Activated T-helper 2 cell treated with anti-CD3 and anti-CD28 coated beads, Interferon-gamma antibody, Interleukin-2, Interleukin-4, amounts not matched to agents 10 μg/mL and 5 μg/mL and 100 μg/mL, durations not matched to agents 14 hours and 24 hours and 36 hours (primary cell): ENCODE data around the gene ZFYVE21. TPM values are rescaled to one million over a fixed set of nuclear protein-coding genes. Genes with fewer than 3 reads are reported as not detected.

Experiments
- DNase-seq: peaks from one replicate; pipeline ENCODE4 v3.0.0; 2021; ENCODE audit warnings: low spot score
- H3K27ac Mint-ChIP-seq: one replicate; pipeline ENCODE4 v1.8.0; 2021; ENCODE audit warnings: mixed read lengths
- H3K27me3 Mint-ChIP-seq: one replicate; pipeline ENCODE4 v1.8.0; 2021; ENCODE audit warnings: low read depth, mixed read lengths
- H3K36me3 Mint-ChIP-seq: one replicate; pipeline ENCODE4 v1.8.0; 2021; ENCODE audit warnings: low read depth, mixed read lengths
- H3K4me1 Mint-ChIP-seq: one replicate; pipeline ENCODE4 v1.8.0; 2021; ENCODE audit warnings: low read depth, mixed read lengths
- H3K4me3 Mint-ChIP-seq: one replicate; pipeline ENCODE4 v1.8.0; 2021; ENCODE audit warnings: low read depth, mild to moderate bottlenecking, moderate library complexity, mixed read lengths
- H3K9me3 Mint-ChIP-seq: one replicate; pipeline ENCODE4 v1.8.0; 2021; ENCODE audit warnings: mixed read lengths
- intact Hi-C: fragments of 100-400 bp; cut with micrococcal nuclease; formaldehyde crosslinking; loops from one replicate; pipeline ENCODE4 v1.15.1; 2023
- total RNA-seq: library from RNA; stranded (reverse); gene quantifications from 2 replicates; pipeline ENCODE4 v1.2.3, GENCODE V29; 2022

The ZFYVE21 gene
- total RNA-seq, 1 donor from 2014 or later, result 27.5 TPM

GRCh38 chr14:103741876-103742275 lies 26.3 kb downstream of the ZFYVE21 start:
- intact Hi-C loops, result no loop called here
- DNase-seq, result no peak
- Mint-ChIP-seq H3K27me3 (no peaks in the 10 kb centered on the region), H3K4me3 (no peak overlapping the region), H3K9me3 (no peaks in the 10 kb centered on the region), H3K36me3 (no peaks in the 10 kb centered on the region), H3K27ac (no peak overlapping the region), H3K4me1 (no peaks in the 10 kb centered on the region)

- Mint-ChIP-seq H3K4me3 (no peak overlapping the region), H3K9me3 (no peaks in the 10 kb centered on the region), H3K36me3 (no peaks in the 10 kb centered on the region), H3K27ac (no peak overlapping the region), H3K27me3 (no peaks in the 10 kb centered on the region), H3K4me1 (no peaks in the 10 kb centered on the region)
- no peak for DNase-seq
- intact Hi-C loops, result no loop called here
These were observed 27.1 kb downstream of the ZFYVE21 start for GRCh38 chr14:103742499-103743255.

GRCh38 chr14:103743691-103744090 lies 28.1 kb downstream of the ZFYVE21 start:
- intact Hi-C loops, result no loop called here
- no peak overlapping the region for H3K27ac Mint-ChIP-seq

GRCh38 chr14:103744621-103745395 lies 29.2 kb downstream of the ZFYVE21 start:
- Mint-ChIP-seq H3K4me3 (no peak overlapping the region), H3K27me3 (no peaks in the 10 kb centered on the region), H3K36me3 (no peaks in the 10 kb centered on the region), H3K4me1 (peaks cover 6% of the 10 kb centered on the region), H3K9me3 (no peaks in the 10 kb centered on the region), H3K27ac (no peak overlapping the region)
- intact Hi-C loops, result no loop called here
- no peak for DNase-seq

More at GRCh38 chr14:103743691-103744090, 28.1 kb downstream of the ZFYVE21 start:
- Mint-ChIP-seq H3K27me3 (no peaks in the 10 kb centered on the region), H3K9me3 (no peaks in the 10 kb centered on the region), H3K36me3 (no peaks in the 10 kb centered on the region), H3K4me1 (peaks cover 6% of the 10 kb centered on the region), H3K4me3 (no peak overlapping the region)
- DNase-seq, result no peak

- no peaks in the 10 kb centered on the region for H3K9me3 Mint-ChIP-seq
- no peaks in the 10 kb centered on the region for H3K27me3 Mint-ChIP-seq
- no peaks in the 10 kb centered on the region for H3K36me3 Mint-ChIP-seq
- peaks cover 6% of the 10 kb centered on the region for H3K4me1 Mint-ChIP-seq
- H3K27ac Mint-ChIP-seq, result no peak overlapping the region
- intact Hi-C loops, result no loop called here
- no peak overlapping the region for H3K4me3 Mint-ChIP-seq
- DNase-seq, result no peak
These were observed 29.8 kb downstream of the ZFYVE21 start for GRCh38 chr14:103745424-103745823.

GRCh38 chr14:103746701-103747100 lies 31.1 kb downstream of the ZFYVE21 start:
- intact Hi-C loops, result no loop called here
- no peak overlapping the region for H3K27ac Mint-ChIP-seq
- no peaks in the 10 kb centered on the region for H3K9me3 Mint-ChIP-seq

GRCh38 chr14:103748534-103748857 lies 32.9 kb downstream of the ZFYVE21 start:
- Mint-ChIP-seq H3K9me3 (no peaks in the 10 kb centered on the region), H3K36me3 (no peaks in the 10 kb centered on the region), H3K4me1 (peaks cover 6% of the 10 kb centered on the region), H3K27ac (no peak overlapping the region), H3K4me3 (no peak overlapping the region), H3K27me3 (no peaks in the 10 kb centered on the region)
- intact Hi-C loops, result no loop called here
- no peak for DNase-seq

More at GRCh38 chr14:103746701-103747100, 31.1 kb downstream of the ZFYVE21 start:
- peaks cover 6% of the 10 kb centered on the region for H3K4me1 Mint-ChIP-seq
- no peaks in the 10 kb centered on the region for H3K27me3 Mint-ChIP-seq
- no peaks in the 10 kb centered on the region for H3K36me3 Mint-ChIP-seq
- H3K4me3 Mint-ChIP-seq, result no peak overlapping the region
- no peak for DNase-seq

GRCh38 chr14:103749452-103749851 lies 33.8 kb downstream of the ZFYVE21 start:
- no peak for DNase-seq
- Mint-ChIP-seq H3K27ac (no peak overlapping the region), H3K4me1 (peaks cover 6% of the 10 kb centered on the region), H3K27me3 (no peaks in the 10 kb centered on the region), H3K9me3 (no peaks in the 10 kb centered on the region), H3K4me3 (no peak overlapping the region), H3K36me3 (no peaks in the 10 kb centered on the region)
- intact Hi-C loops, result no loop called here

- no peaks in the 10 kb centered on the region for H3K36me3 Mint-ChIP-seq
- peaks cover 6% of the 10 kb centered on the region for H3K4me1 Mint-ChIP-seq
- no peaks in the 10 kb centered on the region for H3K9me3 Mint-ChIP-seq
- H3K27me3 Mint-ChIP-seq, result no peaks in the 10 kb centered on the region
- no peak overlapping the region for H3K27ac Mint-ChIP-seq
- no peak overlapping the region for H3K4me3 Mint-ChIP-seq
- DNase-seq, result no peak
- intact Hi-C loops, result no loop called here
These were observed 34.2 kb downstream of the ZFYVE21 start for GRCh38 chr14:103749860-103750259.

GRCh38 chr14:103753774-103754173 lies 38.2 kb downstream of the ZFYVE21 start:
- intact Hi-C loops, result no loop called here
- H3K27me3 Mint-ChIP-seq, result no peaks in the 10 kb centered on the region
- no peaks in the 10 kb centered on the region for H3K9me3 Mint-ChIP-seq

GRCh38 chr14:103755060-103755459 lies 39.5 kb downstream of the ZFYVE21 start:
- no peaks in the 10 kb centered on the region for H3K4me1 Mint-ChIP-seq
- intact Hi-C loops, result no loop called here
- no peaks in the 10 kb centered on the region for H3K27me3 Mint-ChIP-seq
- no peak overlapping the region for H3K27ac Mint-ChIP-seq
- H3K36me3 Mint-ChIP-seq, result no peaks in the 10 kb centered on the region
- no peak overlapping the region for H3K4me3 Mint-ChIP-seq
- H3K9me3 Mint-ChIP-seq, result no peaks in the 10 kb centered on the region
- no peak for DNase-seq

More at GRCh38 chr14:103753774-103754173, 38.2 kb downstream of the ZFYVE21 start:
- DNase-seq, result no peak
- no peak overlapping the region for H3K4me3 Mint-ChIP-seq
- H3K36me3 Mint-ChIP-seq, result no peaks in the 10 kb centered on the region
- no peaks in the 10 kb centered on the region for H3K4me1 Mint-ChIP-seq
- H3K27ac Mint-ChIP-seq, result no peak overlapping the region

- Mint-ChIP-seq H3K4me1 (no peaks in the 10 kb centered on the region), H3K4me3 (no peak overlapping the region), H3K27ac (no peak overlapping the region), H3K9me3 (no peaks in the 10 kb centered on the region), H3K36me3 (no peaks in the 10 kb centered on the region), H3K27me3 (no peaks in the 10 kb centered on the region)
- no peak for DNase-seq
- intact Hi-C loops, result no loop called here
These were observed 42.6 kb downstream of the ZFYVE21 start for GRCh38 chr14:103758059-103758776.

GRCh38 chr14:103762036-103762435 lies 46.4 kb downstream of the ZFYVE21 start:
- no peak overlapping the region for H3K27ac Mint-ChIP-seq
- no peaks in the 10 kb centered on the region for H3K4me1 Mint-ChIP-seq
- no peaks in the 10 kb centered on the region for H3K36me3 Mint-ChIP-seq
- intact Hi-C loops, result no loop called here
- no peak overlapping the region for H3K4me3 Mint-ChIP-seq
- H3K9me3 Mint-ChIP-seq, result no peaks in the 10 kb centered on the region
- no peaks in the 10 kb centered on the region for H3K27me3 Mint-ChIP-seq
- DNase-seq, result no peak
